HepG2 (cell line): Measurements from ENCODE around the gene ABHD12. TPM values are rescaled to one million over a fixed set of nuclear protein-coding genes. Genes with fewer than 3 reads are reported as not detected.
A peak's percentile ranks its signal among the peaks of the same experiment; 100 is the strongest.

ENCODE experiments used
- ARID3A ChIP-seq: IDR thresholded peaks from 2 replicates; pipeline ENCODE4 v1.6.1; 2012; ENCODE audit warnings: low read depth, low read length, improper control_type of control experiment
- FOXA1 ChIP-seq, 2 experiments: fragments of 450-650 bp in 1 of 2; sonication (generic) in 1 of 2; formaldehyde crosslinking in 1 of 2; IDR thresholded peaks; 2 replicates each; pipeline versions ENCODE4 v1.4.0 to v1.6.1; 2016 to 2020; ENCODE audit warnings: missing genetic modification reagents in 1 of 2
- HNF1B ChIP-seq: sonication (generic); formaldehyde crosslinking; IDR thresholded peaks from 2 replicates; pipeline ENCODE4 v1.5.1; 2020; ENCODE audit warnings: mild to moderate bottlenecking, moderate library complexity, missing genetic modification reagents
- HNF4A ChIP-seq: sonication (generic); formaldehyde crosslinking; IDR thresholded peaks from 2 replicates; pipeline ENCODE4 v1.4.0; 2020; ENCODE audit warnings: missing genetic modification reagents
- KLF9 ChIP-seq: IDR thresholded peaks from 2 replicates; pipeline ENCODE4 v1.6.1; 2016; ENCODE audit warnings: low read depth
- NFRKB ChIP-seq: fragments of 450-650 bp; IDR thresholded peaks from 2 replicates; pipeline ENCODE4 v1.6.1; 2017
- NR3C1 ChIP-seq: sonication (generic); formaldehyde crosslinking; IDR thresholded peaks from 2 replicates; pipeline ENCODE4 v1.4.0; 2020; ENCODE audit warnings: missing genetic modification reagents
- PRPF4 ChIP-seq: fragments of 200-400 bp; formaldehyde crosslinking; IDR thresholded peaks from 2 replicates; pipeline ENCODE4 v1.6.1; 2016; ENCODE audit warnings: low read length, low read depth; ENCODE audit not compliant: poor library complexity, severe bottlenecking
- SMARCC2 ChIP-seq: fragments of 450-650 bp; IDR thresholded peaks from 2 replicates; pipeline ENCODE4 v1.6.1; 2017; ENCODE audit warnings: antibody characterized with exemption, mild to moderate bottlenecking
- SRF ChIP-seq: IDR thresholded peaks from 2 replicates; pipeline ENCODE4 v1.6.1; 2011; ENCODE audit warnings: mild to moderate bottlenecking, low read depth, low read length, moderate library complexity
- TBP ChIP-seq: sonication (generic); formaldehyde crosslinking; IDR thresholded peaks from 2 replicates; pipeline ENCODE4 v1.5.0; 2020; ENCODE audit warnings: missing genetic modification reagents
- TBX3 ChIP-seq: fragments of 450-650 bp; IDR thresholded peaks from 2 replicates; pipeline ENCODE4 v1.6.1; 2017; ENCODE audit warnings: antibody characterized with exemption, mild to moderate bottlenecking, inconsistent platforms, borderline replicate concordance
- TIGD3 ChIP-seq: sonication (generic); formaldehyde crosslinking; IDR thresholded peaks from 2 replicates; pipeline ENCODE4 v1.5.1; 2020; ENCODE audit warnings: mild to moderate bottlenecking, missing genetic modification reagents, borderline replicate concordance
- ZFP1 ChIP-seq: IDR thresholded peaks from 2 replicates; pipeline ENCODE4 v1.6.1; 2016
- ZNF18 ChIP-seq: sonication (generic); formaldehyde crosslinking; IDR thresholded peaks from 2 replicates; pipeline ENCODE4 v1.8.0; 2022; ENCODE audit warnings: mild to moderate bottlenecking, missing genetic modification reagents; ENCODE audit not compliant: insufficient replicate concordance
- ZNF232 ChIP-seq: sonication (generic); formaldehyde crosslinking; IDR thresholded peaks from 2 replicates; pipeline ENCODE4 v1.4.0; 2020; ENCODE audit warnings: missing genetic modification reagents, borderline replicate concordance
- ZNF350 ChIP-seq: sonication (generic); formaldehyde crosslinking; IDR thresholded peaks from 2 replicates; pipeline ENCODE4 v1.4.0; 2020; ENCODE audit warnings: mild to moderate bottlenecking, low read depth, missing genetic modification reagents, borderline replicate concordance
- ZNF382 ChIP-seq: sonication (generic); formaldehyde crosslinking; IDR thresholded peaks from 2 replicates; pipeline ENCODE4 v1.5.0; 2020; ENCODE audit warnings: missing genetic modification reagents, mild to moderate bottlenecking, borderline replicate concordance
- ZNF446 ChIP-seq: sonication (generic); formaldehyde crosslinking; IDR thresholded peaks from 2 replicates; pipeline ENCODE4 v1.5.0; 2020; ENCODE audit warnings: mild to moderate bottlenecking, missing genetic modification reagents
- ZNF607 ChIP-seq: sonication (generic); formaldehyde crosslinking; IDR thresholded peaks from 2 replicates; pipeline ENCODE4 v1.5.1; 2020; ENCODE audit warnings: missing genetic modification reagents, mild to moderate bottlenecking, borderline replicate concordance
- ZNF704 ChIP-seq: sonication (generic); formaldehyde crosslinking; IDR thresholded peaks from 2 replicates; pipeline ENCODE4 v1.8.1; 2023; ENCODE audit warnings: mild to moderate bottlenecking, inconsistent platforms, moderate library complexity, missing genetic modification reagents, borderline replicate concordance
- ZNF788 ChIP-seq: sonication (generic); formaldehyde crosslinking; IDR thresholded peaks from 2 replicates; pipeline ENCODE4 v1.5.0; 2020; ENCODE audit warnings: mild to moderate bottlenecking, missing genetic modification reagents, borderline replicate concordance
- polyA plus RNA-seq, 8 experiments: library from polyadenylated mRNA; depleted of rRNA in 3 of 8; stranded (reverse) in 7 of 8; unstranded in 1 of 8; fragments of >200 nt; fragmentation: Illumina TruSeq in 4 of 8; extraction: Trizol in 4 of 8; gene quantifications; 2 replicates each; pipeline versions ENCODE4 v1.2.1 to v1.2.3, GENCODE V29; 2011 to 2016; ENCODE audit warnings: low read depth in 4 of 8, missing spikeins in 1 of 8, mixed read lengths in 1 of 8; ENCODE audit not compliant: insufficient read depth in 1 of 8
- total RNA-seq, 5 experiments: library from RNA; depleted of rRNA; stranded (reverse); fragments of >200 nt; fragmentation: Illumina TruSeq; extraction: Trizol; gene quantifications; 2 replicates each; pipeline ENCODE4 v1.2.3, GENCODE V29; 2016; ENCODE audit warnings: low read depth in 1 of 5

ABHD12 gene
- total and polyA plus RNA-seq, 2 of the 13 experiments (the other 11 are each of a cell fraction or from before 2014, with no cell fraction given): 23.5 to 72.1 TPM

GRCh38 chr20:25336561-25337422, 53.8 kb downstream of the ABHD12 start (continued):
- TF ChIP-seq HNF1B (CRISPR knock-in tag) (0 out of 2 replicates have a peak, but pooled peaks have one; percentile 44), PRPF4 (no peak), ZNF382 (CRISPR knock-in tag) (no peak), ZNF446 (CRISPR knock-in tag) (0 out of 2 replicates have a peak, but pooled peaks have one; percentile 29), FOXA1 (IDR thresholded peaks at IDR 0.05) (no peak), FOXA1 (CRISPR knock-in tag; IDR thresholded peaks at IDR 0.05) (no peak; the same call in 1 of the 2 replicates), NR3C1 (CRISPR knock-in tag) (no peak), SMARCC2 (no peak), TBP (no peak), TIGD3 (CRISPR knock-in tag) (no peak), HNF4A (no peak), ARID3A (peak; percentile 65), ZNF18 (CRISPR knock-in tag) (peak; percentile 31), SRF (no peak), TBX3 (no peak), ZNF704 (no peak), ZFP1 (no peak), ZNF788 (no peak; the same call in 1 of the 2 replicates), ZNF607 (CRISPR knock-in tag) (no peak), ZNF350 (CRISPR knock-in tag) (no peak), ZNF232 (CRISPR knock-in tag) (no peak), KLF9 (CRISPR knock-in tag) (no peak), NFRKB (no peak)
